Left ventricle myocardium inferior (tissue), 1 donor: ENCODE measurements around the gene PCDHGB1. TPM values are rescaled to one million over a fixed set of nuclear protein-coding genes. Genes with fewer than 3 reads are reported as not detected.

Source experiments
- DNase-seq: peaks from one replicate; pipeline ENCODE4 v3.0.0-alpha.2; 2020
- H3K27ac ChIP-seq: fragments of 200-600 bp; replicated peaks from 2 replicates; pipeline ENCODE4 v1.8.0; 2021
- H3K27me3 ChIP-seq: fragments of 200-600 bp; 2 replicates; pipeline ENCODE4 v1.8.0; 2021; ENCODE audit warnings: low read depth
- H3K36me3 ChIP-seq: fragments of 200-600 bp; 2 replicates; pipeline ENCODE4 v1.8.0; 2021
- H3K4me1 ChIP-seq: fragments of 200-600 bp; 2 replicates; pipeline ENCODE4 v1.8.0; 2021
- H3K4me3 ChIP-seq: fragments of 200-600 bp; 2 replicates; pipeline ENCODE4 v1.8.0; 2021; ENCODE audit warnings: mild to moderate bottlenecking, moderate library complexity
- H3K9me3 ChIP-seq: fragments of 200-600 bp; replicated peaks from 2 replicates; pipeline ENCODE4 v1.8.0; 2021
- CTCF ChIP-seq: fragments of 200-600 bp; IDR thresholded peaks from 2 replicates; pipeline ENCODE4 v1.8.0; 2021; ENCODE audit warnings: antibody characterized with exemption, mild to moderate bottlenecking, borderline replicate concordance
- intact Hi-C: fragments of 100-400 bp; cut with micrococcal nuclease; formaldehyde crosslinking; loops from one replicate; pipeline ENCODE4 v1.11.0; 2022
- total RNA-seq: library from RNA; stranded (reverse); fragmentation: NEBNext Ultra II Directional; extraction: Animal tissue kit (Norgen Biotek cat#: 25700); gene quantifications from one replicate; pipeline ENCODE4 v1.2.1, GENCODE V29; 2021
- donor health status: DM: no; HTN: yes; CAD: no; lungs with severe emphysema.

PCDHGB1 gene
- total RNA-seq, 1 donor from 2014 or later = 5.7 TPM

GRCh38 chr5:141319699-141320098, 30.2 kb upstream of the PCDHGB1 start:
- no peaks in the 10 kb centered on the region for H3K27me3 ChIP-seq
- no peak for TF ChIP-seq CTCF
- peak overlapping the region; percentile 91 for H3K27ac ChIP-seq
- peaks cover 68% of the 10 kb centered on the region for H3K9me3 ChIP-seq
- peak overlapping the region; percentile 74 for H3K4me3 ChIP-seq
- intact Hi-C loops = no loop called here
- H3K36me3 ChIP-seq = peaks cover 52% of the 10 kb centered on the region
- no peak for DNase-seq
- H3K4me1 ChIP-seq = peaks cover 33% of the 10 kb centered on the region

DNA sequence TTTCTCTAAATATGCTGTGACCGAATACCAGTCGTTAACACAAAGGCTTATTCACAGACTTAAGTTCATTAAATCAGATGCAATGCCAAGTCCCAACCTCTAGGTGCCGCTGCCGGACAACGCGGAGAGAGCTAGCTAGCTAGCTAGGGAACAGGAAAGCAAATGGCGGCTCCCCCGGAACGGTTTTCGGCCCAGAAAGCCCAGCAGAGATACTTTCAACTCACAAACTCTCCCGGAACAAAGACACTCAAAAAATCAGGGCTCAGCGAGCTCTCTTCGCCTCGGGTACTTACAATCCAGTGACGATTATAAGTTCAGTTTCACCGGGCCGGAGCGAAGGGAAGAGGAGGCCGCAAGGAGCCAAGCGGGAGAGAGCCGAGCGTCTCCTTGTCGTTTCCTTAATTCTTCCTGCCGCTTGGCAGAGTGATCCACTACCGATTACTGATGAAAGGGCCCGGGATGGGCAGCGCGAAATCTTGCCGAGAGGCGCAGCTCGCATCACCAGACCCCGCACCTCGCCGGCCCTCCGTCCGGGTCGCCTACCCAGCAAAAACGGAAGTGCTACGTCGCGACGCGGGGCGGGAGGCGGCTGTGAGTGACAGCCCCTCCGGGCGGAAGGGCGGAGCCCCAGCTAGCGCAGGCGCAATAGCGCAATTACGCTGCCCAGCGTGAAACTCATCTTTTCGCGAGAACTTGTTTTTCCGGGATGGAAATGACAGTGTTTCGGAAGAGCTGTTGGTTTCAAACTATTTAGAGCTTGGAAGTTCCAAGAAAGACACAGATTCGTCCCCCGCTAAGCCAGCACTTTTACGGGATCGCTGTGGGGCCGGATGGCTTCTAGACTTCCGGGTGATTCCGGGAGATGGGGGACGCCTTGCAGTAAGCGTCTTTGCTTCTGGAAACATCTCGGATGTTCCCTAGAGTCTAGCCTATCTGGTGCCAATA, 29.4 kb upstream of the PCDHGB1 start, which contains the start of gene TAF7:
Gene TAF7, minus strand, starts transcription at position 560 of the 945 bp plus-strand sequence. CDS start 740 bp downstream, outside the sequence.
- peak; percentile 91 for TF ChIP-seq CTCF
- Histone ChIP-seq H3K4me3 (peak within 1 kb of the TSS; percentile 74), H3K9me3 (peaks cover 60% of the 10 kb centered on the region), H3K27ac (peak within 1 kb of the TSS; percentile 91), H3K36me3 (peaks cover 45% of the 10 kb centered on the region), H3K4me1 (peaks cover 33% of the 10 kb centered on the region), H3K27me3 (no peaks in the 10 kb centered on the region)
- intact Hi-C loops = no loop called here
- DNase-seq = peak; percentile 89

- peaks cover 27% of the 10 kb centered on the region for H3K36me3 ChIP-seq
- H3K4me3 ChIP-seq = no peak overlapping the region
- no peak for TF ChIP-seq CTCF
- no peaks in the 10 kb centered on the region for H3K27me3 ChIP-seq
- peaks cover 48% of the 10 kb centered on the region for H3K9me3 ChIP-seq
- H3K4me1 ChIP-seq = peaks cover 45% of the 10 kb centered on the region
- no peak for DNase-seq
- no peak overlapping the region for H3K27ac ChIP-seq
- intact Hi-C loops = no loop called here
These were observed 27.6 kb upstream of the PCDHGB1 start for GRCh38 chr5:141322261-141322660.

- no peaks in the 10 kb centered on the region for H3K27me3 ChIP-seq
- no peaks in the 10 kb centered on the region for H3K36me3 ChIP-seq
- H3K4me1 ChIP-seq = peaks cover 27% of the 10 kb centered on the region
- DNase-seq = peak; percentile 74
- peak; percentile 77 for TF ChIP-seq CTCF
- peak overlapping the region; percentile 69 for H3K4me3 ChIP-seq
- H3K9me3 ChIP-seq = peaks cover 58% of the 10 kb centered on the region
- intact Hi-C loops = no loop called here
- peak overlapping the region; percentile 89 for H3K27ac ChIP-seq
These were observed 23.6 kb upstream of the PCDHGB1 start for GRCh38 chr5:141326088-141326854.

GRCh38 chr5:141328231-141328630, 21.7 kb upstream of the PCDHGB1 start:
- peaks cover 66% of the 10 kb centered on the region for H3K9me3 ChIP-seq
- no peaks in the 10 kb centered on the region for H3K27me3 ChIP-seq
- no peak for TF ChIP-seq CTCF
- H3K36me3 ChIP-seq = no peaks in the 10 kb centered on the region
- H3K4me1 ChIP-seq = peaks cover 23% of the 10 kb centered on the region
- intact Hi-C loops = no loop called here
- no peak overlapping the region for H3K4me3 ChIP-seq
- no peak for DNase-seq
- H3K27ac ChIP-seq = no peak overlapping the region
